Bronchial epithelial cell (primary cell): Measurements from ENCODE around the gene AEBP2. TPM values are rescaled to one million over a fixed set of nuclear protein-coding genes. Genes with fewer than 3 reads are reported as not detected.

Experiments
- DNase-seq: peaks from one replicate; pipeline ENCODE4 v3.0.0-alpha.2; 2010; ENCODE audit warnings: low read depth
- FAIRE-seq: peaks from 2 replicates; lab custom pipeline; 2011; peaks lifted over from hg19 to GRCh38; lab: Jason Lieb, UNC
- H3K27me3 ChIP-seq: 2 replicates; pipeline ENCODE4 v1.5.1; 2011; ENCODE audit warnings: low read length; ENCODE audit not compliant: control insufficient read depth, insufficient read depth
- H3K36me3 ChIP-seq: 2 replicates; pipeline ENCODE4 v1.5.1; 2011; ENCODE audit warnings: low read length; ENCODE audit not compliant: control insufficient read depth, insufficient read depth
- H3K4me3 ChIP-seq: 2 replicates; pipeline ENCODE4 v1.5.1; 2011; ENCODE audit warnings: mild to moderate bottlenecking, low read depth, low read length, control low read depth
- CTCF ChIP-seq: IDR thresholded peaks from 2 replicates; pipeline ENCODE4 v1.5.1; 2011; ENCODE audit warnings: mild to moderate bottlenecking, moderate library complexity, low read length, control low read depth, inconsistent platforms; ENCODE audit not compliant: insufficient read depth, severe bottlenecking
- total RNA-seq: library from RNA; depleted of rRNA; stranded (reverse); fragments of >200 nt; gene quantifications from 2 replicates; pipeline ENCODE4 v1.2.1, GENCODE V29; 2014

Gene AEBP2
- total RNA-seq, 1 donor from 2014 or later, result 12.6 TPM

GRCh38 chr12:19457561-19457960 is 18.3 kb downstream of the AEBP2 start:
- Histone ChIP-seq H3K4me3 (no peak overlapping the region), H3K27me3 (no peaks in the 10 kb centered on the region), H3K36me3 (peaks cover 2% of the 10 kb centered on the region)
- FAIRE-seq (no peak), DNase-seq (no peak)
- TF ChIP-seq CTCF, result no peak

GRCh38 chr12:19458733-19459132 is 19.4 kb downstream of the AEBP2 start:
- TF ChIP-seq CTCF, result no peak
- Histone ChIP-seq H3K4me3 (no peak overlapping the region), H3K36me3 (peaks cover 2% of the 10 kb centered on the region), H3K27me3 (no peaks in the 10 kb centered on the region)
- DNase-seq, result no peak
- no peak for FAIRE-seq

GRCh38 chr12:19461999-19462398 is 22.7 kb downstream of the AEBP2 start:
- Histone ChIP-seq H3K4me3 (no peak overlapping the region), H3K27me3 (no peaks in the 10 kb centered on the region), H3K36me3 (peaks cover 1% of the 10 kb centered on the region)
- no peak for TF ChIP-seq CTCF
- DNase-seq (no peak), FAIRE-seq (no peak)

GRCh38 chr12:19462406-19462805 is 23.1 kb downstream of the AEBP2 start:
- Histone ChIP-seq H3K27me3 (no peaks in the 10 kb centered on the region), H3K4me3 (no peak overlapping the region), H3K36me3 (peaks cover 1% of the 10 kb centered on the region)
- no peak for TF ChIP-seq CTCF
- no peak for FAIRE-seq
- no peak for DNase-seq

GRCh38 chr12:19464192-19464580 is 24.9 kb downstream of the AEBP2 start:
- FAIRE-seq (no peak), DNase-seq (no peak)
- Histone ChIP-seq H3K27me3 (no peaks in the 10 kb centered on the region), H3K4me3 (no peak overlapping the region), H3K36me3 (peaks cover 1% of the 10 kb centered on the region)
- no peak for TF ChIP-seq CTCF

- peaks cover 3% of the 10 kb centered on the region for H3K36me3 ChIP-seq
- no peaks in the 10 kb centered on the region for H3K27me3 ChIP-seq
- no peak overlapping the region for H3K4me3 ChIP-seq
- no peak for TF ChIP-seq CTCF
- DNase-seq (no peak), FAIRE-seq (no peak)
Observed at GRCh38 chr12:19465711-19466110, 26.4 kb downstream of the AEBP2 start.
